Right cardiac atrium (tissue), 5 donors: Measurements from ENCODE around the gene MISP. TPM values are rescaled to one million over a fixed set of nuclear protein-coding genes. Genes with fewer than 3 reads are reported as not detected.
"Not testable (repeated sequence)": the region's sequence is repeated elsewhere in the genome, so short reads cannot be mapped to it uniquely, and the experiment has no call there.

ENCODE experiments used
- ATAC-seq, 2 donors: fragments of 200-7000 bp; cut with Tn5 transposase; one replicate each; pipeline versions ENCODE4 v1.8.0 to v1.9.1; 2020; ENCODE audit warnings: moderate library complexity in 2 of 2, mild to moderate bottlenecking in 1 of 2
- DNase-seq, 3 donors: peaks; one replicate each; pipeline ENCODE4 v3.0.0-alpha.2; 2020
- H3K27ac ChIP-seq: one replicate; pipeline ENCODE4 v1.5.1; 2013; ENCODE audit warnings: mild to moderate bottlenecking, low read length, control low read depth, moderate library complexity
- H3K27me3 ChIP-seq: one replicate; pipeline ENCODE4 v1.6.1; 2013; ENCODE audit not compliant: control insufficient read depth, insufficient read depth
- H3K4me1 ChIP-seq: one replicate; pipeline ENCODE4 v1.6.1; 2013; ENCODE audit warnings: low read length; ENCODE audit not compliant: control insufficient read depth, insufficient read depth
- H3K4me3 ChIP-seq: one replicate; pipeline ENCODE4 v1.5.1; 2013; ENCODE audit warnings: low read length, control low read depth
- H3K9me3 ChIP-seq: one replicate; pipeline ENCODE4 v1.6.1; 2013; ENCODE audit warnings: low read length; ENCODE audit not compliant: control insufficient read depth
- WGBS: extraction: QIAGEN DNeasy Blood & Tissue Kit; methylation state at CpG from one replicate; pipeline ENCODE4 v1.1.7; 2013; 5-methylcytosine and 5-hydroxymethylcytosine counted together
- intact Hi-C, 4 donors: fragments of 100-400 bp; cut with DNase I; formaldehyde crosslinking; loops; one replicate each; pipeline versions ENCODE4 v1.11.0 to v1.14.0; 2022 to 2023
- polyA plus RNA-seq: library from polyadenylated mRNA; stranded (reverse); fragments of 200-250 nt; gene quantifications from one replicate; pipeline ENCODE4 v1.2.3, GENCODE V29; 2013
- total RNA-seq, 4 donors: library from RNA; stranded (reverse); fragmentation: NEBNext Ultra II Directional; extraction: Animal tissue kit (Norgen Biotek cat#: 25700); gene quantifications; one replicate each; pipeline ENCODE4 v1.2.1, GENCODE V29; 2021
- donor health status: healthy with polysubstance abuse.
- donor health status: DM: no; HTN: yes; CAD: no.
- donor health status: DM: no; HTN: no; CAD: no.
- donor health status: DM: no; HTN: yes; CAD: no; lungs with severe emphysema.
- donor health status: DM: yes; HTN: yes; CAD: no.

Gene MISP
- total and polyA plus RNA-seq, 5 donors: 0.02 to 0.22 TPM; not detected in 3

- no peaks in the 10 kb centered on the region for H3K9me3 ChIP-seq
- intact Hi-C loops: no loop called here
- H3K27ac ChIP-seq: no peak overlapping the region
- no peak for ATAC-seq
- 91% methylated on average over 36 of the region's 36 CpGs for WGBS
- H3K4me3 ChIP-seq: no peak overlapping the region
- no peaks in the 10 kb centered on the region for H3K4me1 ChIP-seq
- DNase-seq: no peak
- no peaks in the 10 kb centered on the region for H3K27me3 ChIP-seq
These were observed 10.8 kb upstream of the MISP start for GRCh38 chr19:739998-740715.

- DNase-seq, H3K27ac ChIP-seq, H3K4me1 ChIP-seq, intact Hi-C loops, ATAC-seq, H3K4me3 ChIP-seq, H3K9me3 ChIP-seq, H3K27me3 ChIP-seq: not testable (repeated sequence)
- WGBS: 87% methylated on average over 16 of the region's 16 CpGs
These were observed 10.0 kb upstream of the MISP start for GRCh38 chr19:740816-741505.

- Histone ChIP-seq H3K9me3 (no peaks in the 10 kb centered on the region), H3K4me1 (no peaks in the 10 kb centered on the region), H3K27ac (no peak overlapping the region), H3K27me3 (no peaks in the 10 kb centered on the region), H3K4me3 (no peak overlapping the region)
- DNase-seq (no peak), ATAC-seq (no peak)
- intact Hi-C loops: no loop called here
- WGBS: 82% methylated on average over 18 of the region's 19 CpGs
These were observed 9.3 kb upstream of the MISP start for GRCh38 chr19:741506-742131.

- intact Hi-C loops: no loop called here
- Histone ChIP-seq H3K27ac (no peak overlapping the region), H3K9me3 (no peaks in the 10 kb centered on the region), H3K4me1 (no peaks in the 10 kb centered on the region), H3K27me3 (no peaks in the 10 kb centered on the region), H3K4me3 (no peak overlapping the region)
- DNase-seq (no peak), ATAC-seq (no peak)
- WGBS: 96% methylated on average over 24 of the region's 24 CpGs
These were observed 8.3 kb upstream of the MISP start for GRCh38 chr19:742540-743075.

- intact Hi-C loops: no loop called here
- no peak overlapping the region for H3K27ac ChIP-seq
- H3K4me3 ChIP-seq: no peak overlapping the region
- 74% methylated on average over 13 of the region's 13 CpGs for WGBS
- H3K9me3 ChIP-seq: no peaks in the 10 kb centered on the region
- H3K27me3 ChIP-seq: no peaks in the 10 kb centered on the region
- H3K4me1 ChIP-seq: no peaks in the 10 kb centered on the region
- DNase-seq: no peak
- no peak for ATAC-seq
These were observed 7.7 kb upstream of the MISP start for GRCh38 chr19:743168-743687.

GRCh38 chr19:745138-745537 is 5.8 kb upstream of the MISP start:
- H3K4me3 ChIP-seq, DNase-seq, ATAC-seq, H3K9me3 ChIP-seq, H3K27me3 ChIP-seq, H3K27ac ChIP-seq, intact Hi-C loops, H3K4me1 ChIP-seq: not testable (repeated sequence)
- WGBS: 44% methylated on average over 7 of the region's 7 CpGs

- WGBS: 93% methylated on average over 43 of the region's 43 CpGs
- Histone ChIP-seq H3K4me3 (no peak overlapping the region), H3K27me3 (no peaks in the 10 kb centered on the region), H3K4me1 (no peaks in the 10 kb centered on the region), H3K9me3 (no peaks in the 10 kb centered on the region), H3K27ac (no peak overlapping the region)
- DNase-seq (no peak), ATAC-seq (peak in 1 of 2 donors; percentile 4)
- intact Hi-C loops: no loop called here
These were observed 4.6 kb upstream of the MISP start for GRCh38 chr19:746208-746819.

- H3K4me3 ChIP-seq: no peak overlapping the region
- H3K27me3 ChIP-seq: no peaks in the 10 kb centered on the region
- no peaks in the 10 kb centered on the region for H3K4me1 ChIP-seq
- 98% methylated on average over 22 of the region's 22 CpGs for whole genome bisulfite sequencing
- DNase-seq (no peak), ATAC-seq (peak in 1 of 2 donors; percentile 1)
- no peak overlapping the region for H3K27ac ChIP-seq
- intact Hi-C loops: no loop called here
- no peaks in the 10 kb centered on the region for H3K9me3 ChIP-seq
These were observed 4.0 kb upstream of the MISP start for GRCh38 chr19:746956-747355.

- 97% methylated on average over 28 of the region's 28 CpGs for WGBS
- Histone ChIP-seq H3K27ac (no peak overlapping the region), H3K4me3 (no peak overlapping the region), H3K27me3 (no peaks in the 10 kb centered on the region), H3K4me1 (no peaks in the 10 kb centered on the region), H3K9me3 (no peaks in the 10 kb centered on the region)
- intact Hi-C loops: no loop called here
- DNase-seq: no peak
- ATAC-seq: peak in 1 of 2 donors; percentile 5
These were observed 3.3 kb upstream of the MISP start for GRCh38 chr19:747432-748273.

- intact Hi-C loops: no loop called here
- no peak overlapping the region for H3K4me3 ChIP-seq
- H3K9me3 ChIP-seq: no peaks in the 10 kb centered on the region
- H3K4me1 ChIP-seq: no peaks in the 10 kb centered on the region
- 84% methylated on average over 14 of the region's 14 CpGs for WGBS
- peak in 1 of 2 donors; percentile 2 for ATAC-seq
- H3K27ac ChIP-seq: no peak overlapping the region
- no peaks in the 10 kb centered on the region for H3K27me3 ChIP-seq
- no peak for DNase-seq
These were observed 2.7 kb upstream of the MISP start for GRCh38 chr19:748274-748598.
